Measurements from ENCODE around the gene PRMT9.

DNA sequence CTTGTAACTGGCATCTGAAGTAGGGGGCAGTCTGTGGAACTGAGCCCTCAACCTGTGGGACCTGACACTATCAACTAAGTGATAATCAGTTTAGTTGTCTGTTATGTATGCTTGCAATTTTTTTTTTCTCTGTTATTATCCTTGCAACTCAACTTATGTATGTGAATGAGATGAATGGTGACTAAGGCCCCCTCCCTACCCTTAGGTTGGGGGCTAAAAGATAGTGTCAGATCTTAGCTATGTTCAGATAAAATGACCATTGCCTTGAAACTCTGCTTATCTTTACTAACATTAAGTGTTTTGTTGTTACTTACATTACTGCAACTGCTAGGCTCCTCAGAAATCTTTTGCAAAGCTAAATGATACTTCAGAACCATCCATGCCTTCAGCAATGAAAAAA is 35.3 kb downstream of the PRMT9 start:
- no peak for TF ChIP-seq ZNF20 (CRISPR knock-in tag; IDR thresholded peaks at IDR 0.05)
- no peak for TF ChIP-seq NFIC (IDR thresholded peaks at IDR 0.05; ENCODE audit: low read length)
- TF ChIP-seq ZNF326 (CRISPR knock-in tag; IDR thresholded peaks at IDR 0.05; ENCODE audit: borderline replicate concordance) = no peak
- TF ChIP-seq ZNF747 (CRISPR knock-in tag; IDR thresholded peaks at IDR 0.05; ENCODE audit: borderline replicate concordance) = no peak

Data from HepG2 (cell line).